Anterior cingulate cortex (tissue), 58 donors: ENCODE measurements around the gene MAN1C1.
"Not testable (repeated sequence)": the region's sequence is repeated elsewhere in the genome, so short reads cannot be mapped to it uniquely, and the experiment has no call there.

Experiments used
- DNase-seq, 58 donors: peaks; one replicate each; lab custom pipeline; 2025; lab: John Stamatoyannopoulos, UW

Gene MAN1C1

GRCh38 chr1:25694167-25695007 is 77.8 kb downstream of the MAN1C1 start:
- no peak for DNase-seq

GRCh38 chr1:25695090-25695770 is 78.6 kb downstream of the MAN1C1 start:
- peak in 10 of 58 donors; percentile 10 to 65 (median 32) for DNase-seq

- DNase-seq = peak in 31 of 58 donors; percentile 11 to 76 (median 41)
These were observed 79.2 kb downstream of the MAN1C1 start for GRCh38 chr1:25695771-25696311.

GRCh38 chr1:25696643-25697042 is 80.1 kb downstream of the MAN1C1 start:
- not testable (repeated sequence) for DNase-seq

GRCh38 chr1:25697435-25698217 is 81.0 kb downstream of the MAN1C1 start:
- no peak for DNase-seq

- no peak for DNase-seq
These were observed 81.7 kb downstream of the MAN1C1 start for GRCh38 chr1:25698252-25698651.

GRCh38 chr1:25699059-25699458 is 82.5 kb downstream of the MAN1C1 start:
- DNase-seq = not testable (repeated sequence)

GRCh38 chr1:25699500-25700143 is 83.0 kb downstream of the MAN1C1 start:
- peak in 12 of 58 donors; percentile 12 to 51 (median 26) for DNase-seq

- peak in 10 of 58 donors; percentile 8 to 48 (median 25) for DNase-seq
These were observed 83.5 kb downstream of the MAN1C1 start for GRCh38 chr1:25700144-25700523.

- no peak for DNase-seq
These were observed 84.0 kb downstream of the MAN1C1 start for GRCh38 chr1:25700626-25701025.

GRCh38 chr1:25701030-25701785 is 84.6 kb downstream of the MAN1C1 start:
- no peak for DNase-seq

- DNase-seq = no peak
These were observed 85.6 kb downstream of the MAN1C1 start for GRCh38 chr1:25702101-25702775.

- DNase-seq = no peak
These were observed 86.5 kb downstream of the MAN1C1 start for GRCh38 chr1:25703041-25703440.

- DNase-seq = no peak
These were observed 87.2 kb downstream of the MAN1C1 start for GRCh38 chr1:25703671-25704266.

- peak in 19 of 58 donors; percentile 9 to 60 (median 29) for DNase-seq
These were observed 87.7 kb downstream of the MAN1C1 start for GRCh38 chr1:25704267-25704691.

- no peak for DNase-seq
These were observed 89.1 kb downstream of the MAN1C1 start for GRCh38 chr1:25705699-25706098.

GRCh38 chr1:25706146-25707089 is 89.8 kb downstream of the MAN1C1 start:
- no peak for DNase-seq
